Fibroblast of villous mesenchyme (primary cell): ENCODE measurements around the gene TMEM109. TPM values are rescaled to one million over a fixed set of nuclear protein-coding genes. Genes with fewer than 3 reads are reported as not detected.

Experiments used
- DNase-seq: peaks from one replicate; pipeline ENCODE4 v3.0.0-alpha.2; 2010; ENCODE audit warnings: low read depth
- H3K4me3 ChIP-seq: 2 replicates; pipeline ENCODE4 v1.5.1; 2011; ENCODE audit warnings: low read depth, mild to moderate bottlenecking, low read length
- CTCF ChIP-seq: IDR thresholded peaks from 2 replicates; pipeline ENCODE4 v1.5.1; 2012; ENCODE audit warnings: low read depth, mild to moderate bottlenecking, low read length; ENCODE audit not compliant: insufficient read depth
- total RNA-seq: library from RNA; depleted of rRNA; stranded (reverse); fragments of >200 nt; gene quantifications from 2 replicates; pipeline ENCODE4 v1.2.3, GENCODE V29; 2012

Gene TMEM109
- total RNA-seq, 1 donor = 28.9 TPM

- no peak overlapping the region for H3K4me3 ChIP-seq
- no peak for DNase-seq
- TF ChIP-seq CTCF = no peak
Measured at GRCh38 chr11:60869451-60869825, 44.5 kb upstream of the TMEM109 start.

- no peak for TF ChIP-seq CTCF
- H3K4me3 ChIP-seq = no peak overlapping the region
- DNase-seq = no peak
Measured at GRCh38 chr11:60870276-60870675, 43.7 kb upstream of the TMEM109 start.

GRCh38 chr11:60870733-60871377, 43.1 kb upstream of the TMEM109 start:
- DNase-seq = no peak
- no peak overlapping the region for H3K4me3 ChIP-seq
- no peak for TF ChIP-seq CTCF

GRCh38 chr11:60871378-60872061, 42.4 kb upstream of the TMEM109 start:
- TF ChIP-seq CTCF = no peak
- H3K4me3 ChIP-seq = no peak overlapping the region
- DNase-seq = peak; percentile 45

GRCh38 chr11:60872124-60872960, 41.6 kb upstream of the TMEM109 start:
- no peak for TF ChIP-seq CTCF
- DNase-seq = peak; percentile 86
- no peak overlapping the region for H3K4me3 ChIP-seq

GRCh38 chr11:60872961-60873524, 40.9 kb upstream of the TMEM109 start:
- TF ChIP-seq CTCF = no peak
- peak; percentile 87 for DNase-seq
- H3K4me3 ChIP-seq = no peak overlapping the region
